ENCODE measurements around the gene SORL1-AS1.

GRCh38 chr11:121420398-121420797, 32.4 kb downstream of the SORL1-AS1 start:
- TF ChIP-seq SUZ12 (IDR thresholded peaks at IDR 0.05): no peak
- TF ChIP-seq NFRKB (IDR thresholded peaks at IDR 0.05): no peak
- TF ChIP-seq TARDBP (IDR thresholded peaks at IDR 0.05): no peak
- no peak for TF ChIP-seq PKNOX1 (IDR thresholded peaks at IDR 0.05)
- TF ChIP-seq FOXM1 (IDR thresholded peaks at IDR 0.05; ENCODE audit: borderline replicate concordance): no peak
- no peak for TF ChIP-seq LEF1 (IDR thresholded peaks at IDR 0.05; ENCODE audit: borderline replicate concordance)
- no peak for TF ChIP-seq SP1 (IDR thresholded peaks at IDR 0.05)
- TF ChIP-seq ARNT (IDR thresholded peaks at IDR 0.05): no peak
- no peak for TF ChIP-seq BHLHE40 (IDR thresholded peaks at IDR 0.05; ENCODE audit: borderline replicate concordance)
- no peak for TF ChIP-seq HDGF (IDR thresholded peaks at IDR 0.05; ENCODE audit: borderline replicate concordance)
- TF ChIP-seq FOXA1 (IDR thresholded peaks at IDR 0.05): no peak
- TF ChIP-seq ELF4 (IDR thresholded peaks at IDR 0.05): no peak
- TF ChIP-seq FOXK2 (IDR thresholded peaks at IDR 0.05): no peak
